Measurements from ENCODE around the gene RHOA. TPM values are rescaled to one million over a fixed set of nuclear protein-coding genes. Genes with fewer than 3 reads are reported as not detected.

Gene RHOA
- total and polyA plus RNA-seq, 2 of the 13 experiments (the other 11 are each of a cell fraction or from before 2014, with no cell fraction given), result 131 to 177 TPM

- no peak for TF ChIP-seq ZNF446 (CRISPR knock-in tag; IDR thresholded peaks at IDR 0.05)
- no peak for TF ChIP-seq ZSCAN12 (CRISPR knock-in tag; IDR thresholded peaks at IDR 0.05)
- TF ChIP-seq YEATS2 (CRISPR knock-in tag; IDR thresholded peaks at IDR 0.05; ENCODE audit: borderline replicate concordance), result no peak
- TF ChIP-seq YEATS4 (CRISPR knock-in tag; IDR thresholded peaks at IDR 0.05; ENCODE audit: borderline replicate concordance), result no peak
- TF ChIP-seq STAG1 (CRISPR knock-in tag; IDR thresholded peaks at IDR 0.05), result 0 out of 2 replicates have a peak, but pooled peaks have one; percentile 16
- no peak for TF ChIP-seq POGK (CRISPR knock-in tag; conservative IDR thresholded peaks at IDR 0.05)
- no peak for TF ChIP-seq MIXL1 (CRISPR knock-in tag; IDR thresholded peaks at IDR 0.05)
- no peak for TF ChIP-seq LRRFIP1 (CRISPR knock-in tag; conservative IDR thresholded peaks at IDR 0.05)
- TF ChIP-seq KLF13 (CRISPR knock-in tag; IDR thresholded peaks at IDR 0.05), result no peak
- TF ChIP-seq FOXA1 (IDR thresholded peaks at IDR 0.05), result no peak
- no peak for TF ChIP-seq FOXA1 (CRISPR knock-in tag; IDR thresholded peaks at IDR 0.05)
- TF ChIP-seq SP4 (CRISPR knock-in tag; IDR thresholded peaks at IDR 0.05), result 0 out of 2 replicates have a peak, but pooled peaks have one; percentile 8
- 0 out of 2 replicates have a peak, but pooled peaks have one; percentile 11 for TF ChIP-seq ZHX1 (CRISPR knock-in tag; IDR thresholded peaks at IDR 0.05; ENCODE audit: low read depth)
- TF ChIP-seq BRCA1 (CRISPR knock-in tag; IDR thresholded peaks at IDR 0.05), result no peak
- TF ChIP-seq ZNF414 (CRISPR knock-in tag; IDR thresholded peaks at IDR 0.05), result no peak
- TF ChIP-seq GTF3A (CRISPR knock-in tag; conservative IDR thresholded peaks at IDR 0.05), result no peak
- TF ChIP-seq STAT5B (CRISPR knock-in tag; IDR thresholded peaks at IDR 0.05), result no peak
- TF ChIP-seq ZNF503 (CRISPR knock-in tag; IDR thresholded peaks at IDR 0.05), result no peak
- no peak for TF ChIP-seq ZNF180 (CRISPR knock-in tag; IDR thresholded peaks at IDR 0.05; ENCODE audit: borderline replicate concordance, low read depth)
- no peak for TF ChIP-seq ZNF101 (CRISPR knock-in tag; IDR thresholded peaks at IDR 0.05; ENCODE audit: borderline replicate concordance, low read depth)
- no peak for TF ChIP-seq ZSCAN21 (CRISPR knock-in tag; IDR thresholded peaks at IDR 0.05; ENCODE audit: borderline replicate concordance)
Observed at GRCh38 chr3:49412632-49413337, 1.0 kb upstream of the RHOA start (continued).
